Kidney (tissue), 14 donors: Measurements from ENCODE around the gene RREB1. TPM values are rescaled to one million over a fixed set of nuclear protein-coding genes. Genes with fewer than 3 reads are reported as not detected.
A peak's percentile ranks its signal among the peaks of the same experiment; 100 is the strongest.

Source experiments
- DNase-seq, 5 donors: peaks; one replicate each; pipeline ENCODE4 v3.0.0-alpha.2; 2013 to 2020
- FAIRE-seq: peaks from 2 replicates; lab custom pipeline; 2012; peaks lifted over from hg19 to GRCh38; lab: Jason Lieb, UNC
- H3K27ac ChIP-seq, 2 donors: one replicate each; pipeline ENCODE4 v1.7.0; 2013; ENCODE audit warnings: low read depth in 2 of 2, low read length in 2 of 2, inconsistent platforms in 1 of 2
- H3K27me3 ChIP-seq: one replicate; pipeline ENCODE4 v1.7.1; 2013; ENCODE audit warnings: low read length, inconsistent platforms; ENCODE audit not compliant: control insufficient read depth, insufficient read depth
- H3K36me3 ChIP-seq, 3 donors: one replicate each; pipeline versions ENCODE4 v1.7.0 to v1.7.1; 2013; ENCODE audit warnings: low read length in 3 of 3, control low read depth in 1 of 3, inconsistent platforms in 1 of 3; ENCODE audit not compliant: insufficient read depth in 3 of 3, control insufficient read depth in 2 of 3
- H3K4me1 ChIP-seq, 3 donors: one replicate each; pipeline versions ENCODE4 v1.7.0 to v1.7.1; 2013; ENCODE audit warnings: low read length in 3 of 3, inconsistent platforms in 1 of 3, low read depth in 1 of 3; ENCODE audit not compliant: control insufficient read depth in 2 of 3, insufficient read depth in 2 of 3
- H3K4me3 ChIP-seq, 3 donors: one replicate each; pipeline versions ENCODE4 v1.7.0 to v1.8.1; 2013; ENCODE audit warnings: low read length in 3 of 3, control low read depth in 1 of 3, inconsistent platforms in 1 of 3
- H3K9ac ChIP-seq, 3 donors: one replicate each; pipeline versions ENCODE4 v1.7.0 to v1.7.1; 2013; ENCODE audit warnings: low read length in 3 of 3, control low read depth in 1 of 3, inconsistent platforms in 1 of 3
- H3K9me3 ChIP-seq, 3 donors: one replicate each; pipeline versions ENCODE4 v1.7.0 to v1.7.1; 2013; ENCODE audit warnings: low read length in 3 of 3, control low read depth in 1 of 3, inconsistent platforms in 1 of 3; ENCODE audit not compliant: control insufficient read depth in 2 of 3, insufficient read depth in 1 of 3
- intact Hi-C: fragments of 100-400 bp; cut with DNase I; formaldehyde crosslinking; loops from one replicate; pipeline ENCODE4 v1.11.1; 2022
- polyA plus RNA-seq: library from polyadenylated mRNA; stranded (reverse); fragments of 350-450 nt; fragmentation: Illumina TruSeq; extraction: RNeasy Lipid Tissue Mini Kit (QIAGEN cat#74804); gene quantifications from one replicate; pipeline ENCODE4 v1.2.3, GENCODE V29; 2014; ENCODE audit warnings: low read depth, low replicate concordance; ENCODE audit not compliant: insufficient read depth
- total RNA-seq: library from RNA; stranded (reverse); fragmentation: NEBNext Ultra II Directional; extraction: Animal tissue kit (Norgen Biotek cat#: 25700); gene quantifications from one replicate; pipeline ENCODE4 v1.2.1, GENCODE V29; 2021
- TF ChIP-seq, protein P1 (sequence below): IDR thresholded peaks from 3 replicates; pipeline ENCODE4 v1.5.1; 2012; ENCODE audit warnings: mild to moderate bottlenecking, moderate library complexity, borderline replicate concordance; ENCODE audit not compliant: insufficient read depth; ENCODE audit errors: extremely low read depth
- donor health status: control.
- donor health status: control.
- donor health status: control.
- donor health status: control.
- donor health status: control.
- donor health status: DM: yes; HTN: yes; CAD: no.
- donor health status: Normal renal cell carcinoma (clear cell type).

The RREB1 gene
- total and polyA plus RNA-seq, 2 donors from 2014 or later: 5.9 to 56.5 TPM

DNA sequence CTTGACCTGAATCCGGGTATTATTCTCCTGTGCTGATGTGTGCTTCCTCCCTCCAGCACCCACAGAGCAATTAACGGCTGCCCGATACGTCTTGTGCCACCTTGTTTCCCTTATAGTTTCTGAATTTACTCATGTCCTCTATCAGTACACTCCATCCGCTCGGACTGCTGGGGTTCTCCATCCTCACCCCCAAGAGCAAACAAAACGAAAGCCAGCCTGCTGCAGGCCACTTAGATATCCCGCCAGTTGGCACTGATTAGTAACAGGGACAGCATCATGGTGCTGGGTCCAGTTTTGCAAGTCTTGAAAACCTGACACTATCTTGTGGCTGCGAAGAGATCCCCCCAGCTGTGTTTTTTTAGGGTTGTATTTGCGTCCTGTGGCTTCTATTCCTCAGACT, 133.4 kb downstream of the RREB1 start:
- H3K27me3 ChIP-seq: no peaks in the 10 kb centered on the region
- TF ChIP-seq, protein P1, sequence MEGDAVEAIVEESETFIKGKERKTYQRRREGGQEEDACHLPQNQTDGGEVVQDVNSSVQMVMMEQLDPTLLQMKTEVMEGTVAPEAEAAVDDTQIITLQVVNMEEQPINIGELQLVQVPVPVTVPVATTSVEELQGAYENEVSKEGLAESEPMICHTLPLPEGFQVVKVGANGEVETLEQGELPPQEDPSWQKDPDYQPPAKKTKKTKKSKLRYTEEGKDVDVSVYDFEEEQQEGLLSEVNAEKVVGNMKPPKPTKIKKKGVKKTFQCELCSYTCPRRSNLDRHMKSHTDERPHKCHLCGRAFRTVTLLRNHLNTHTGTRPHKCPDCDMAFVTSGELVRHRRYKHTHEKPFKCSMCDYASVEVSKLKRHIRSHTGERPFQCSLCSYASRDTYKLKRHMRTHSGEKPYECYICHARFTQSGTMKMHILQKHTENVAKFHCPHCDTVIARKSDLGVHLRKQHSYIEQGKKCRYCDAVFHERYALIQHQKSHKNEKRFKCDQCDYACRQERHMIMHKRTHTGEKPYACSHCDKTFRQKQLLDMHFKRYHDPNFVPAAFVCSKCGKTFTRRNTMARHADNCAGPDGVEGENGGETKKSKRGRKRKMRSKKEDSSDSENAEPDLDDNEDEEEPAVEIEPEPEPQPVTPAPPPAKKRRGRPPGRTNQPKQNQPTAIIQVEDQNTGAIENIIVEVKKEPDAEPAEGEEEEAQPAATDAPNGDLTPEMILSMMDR: no peak
- peaks cover 9 to 30% (median 21%) of the 10 kb centered on the region in 3 donors for H3K4me1 ChIP-seq
- H3K36me3 ChIP-seq: peaks cover 0 to 2% (median 0%) of the 10 kb centered on the region in 3 donors
- intact Hi-C loops: no loop called here
- FAIRE-seq (no peak), DNase-seq (no peak)
- H3K27ac ChIP-seq: peak overlapping the region; percentile 86 to 90
- no peak overlapping the region for H3K4me3 ChIP-seq
- no peak overlapping the region for H3K9ac ChIP-seq
- no peaks in the 10 kb centered on the region for H3K9me3 ChIP-seq

DNA sequence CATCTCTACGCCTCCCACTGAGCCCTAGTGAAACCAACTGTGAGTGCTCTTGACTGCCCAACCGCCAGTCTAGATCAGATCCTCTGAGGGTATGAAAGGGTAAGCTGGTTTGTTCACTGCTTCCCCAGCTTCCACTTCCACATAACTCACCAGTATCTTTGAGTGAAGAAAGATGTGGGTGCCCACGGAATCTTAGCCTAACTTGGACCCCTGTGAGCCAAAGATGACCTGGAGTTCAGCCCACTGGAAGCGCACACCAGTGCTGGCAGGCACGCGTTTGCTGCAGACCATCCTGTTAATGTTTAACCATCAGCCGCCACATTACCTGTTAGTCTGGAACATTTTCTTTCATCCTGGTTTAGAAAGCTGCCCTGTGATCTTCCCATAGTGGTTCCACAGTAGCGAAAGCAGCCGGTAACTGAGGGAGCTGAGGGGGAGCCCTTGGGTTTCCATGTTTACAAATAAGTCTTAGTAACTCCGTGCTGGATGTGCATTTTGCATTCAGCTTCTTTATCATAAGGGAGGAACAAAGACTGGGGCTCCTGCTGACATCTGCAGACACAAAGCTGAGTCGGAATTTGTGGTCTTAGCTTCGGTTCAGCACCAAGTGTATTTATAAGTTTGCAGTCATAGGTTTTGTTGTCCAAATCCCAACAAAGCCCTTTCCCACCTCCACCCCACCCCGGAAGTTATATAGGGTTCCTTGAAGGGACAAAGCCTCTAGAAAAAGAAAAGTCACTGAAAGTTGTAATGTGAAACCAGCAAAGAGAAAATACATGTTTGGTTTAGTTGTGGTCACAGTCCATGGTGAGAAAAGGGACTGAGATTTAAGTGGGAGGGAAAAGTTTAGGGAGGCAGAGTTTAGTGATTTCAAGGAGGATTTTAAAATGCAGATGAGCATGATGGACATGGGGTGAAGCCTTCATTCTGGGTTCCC, 134.2 kb downstream of the RREB1 start:
- peak; percentile 54 for FAIRE-seq
- no peaks in the 10 kb centered on the region for H3K9me3 ChIP-seq
- peaks cover 9 to 29% (median 21%) of the 10 kb centered on the region in 3 donors for H3K4me1 ChIP-seq
- peak overlapping the region in 1 of 3 donors; percentile 42 for H3K9ac ChIP-seq
- peak in 4 of 5 donors; percentile 75 to 91 (median 82) for DNase-seq
- H3K27ac ChIP-seq: peak overlapping the region; percentile 86 to 90
- peak overlapping the region in 2 of 3 donors; percentile 12 to 20 for H3K4me3 ChIP-seq
- H3K36me3 ChIP-seq: peaks cover 1 to 2% (median 2%) of the 10 kb centered on the region in 3 donors
- H3K27me3 ChIP-seq: no peaks in the 10 kb centered on the region
- TF ChIP-seq, protein P1: no peak
- intact Hi-C loops: no loop called here

DNA sequence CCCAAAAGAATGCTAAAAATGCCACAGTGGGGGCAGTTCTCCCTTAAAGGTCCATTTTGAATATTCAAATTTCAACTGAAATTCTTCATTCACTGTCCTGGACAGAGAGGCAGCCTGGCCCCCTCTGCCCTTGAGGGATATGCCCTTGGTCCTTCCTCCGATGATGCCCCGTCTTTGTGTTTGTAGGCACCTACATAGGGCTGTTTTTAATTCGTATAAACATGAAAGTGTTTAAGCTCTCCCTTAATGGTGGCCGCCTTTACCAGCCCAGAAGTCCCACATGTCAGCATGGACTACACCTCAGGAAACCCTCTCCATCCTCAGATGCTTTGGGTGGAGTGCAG, 135.0 kb downstream of the RREB1 start:
- FAIRE-seq (no peak), DNase-seq (peak in 1 of 5 donors; percentile 32)
- peaks cover 2 to 9% (median 5%) of the 10 kb centered on the region in 3 donors for H3K36me3 ChIP-seq
- H3K27me3 ChIP-seq: no peaks in the 10 kb centered on the region
- H3K27ac ChIP-seq: peak overlapping the region; percentile 86 to 90
- TF ChIP-seq, protein P1: no peak
- peak overlapping the region in 1 of 3 donors; percentile 1 for H3K4me3 ChIP-seq
- peak overlapping the region in 2 of 3 donors; percentile 18 to 37 for H3K9ac ChIP-seq
- H3K4me1 ChIP-seq: peaks cover 9 to 29% (median 21%) of the 10 kb centered on the region in 3 donors
- intact Hi-C loops: no loop called here
- H3K9me3 ChIP-seq: no peaks in the 10 kb centered on the region
